HUES48 (cell line): ENCODE data around the gene PAX8.

Source experiments
- H3K27ac ChIP-seq: one replicate; pipeline ENCODE4 v1.7.0; 2013; ENCODE audit warnings: low read depth, low read length, inconsistent platforms
- H3K27me3 ChIP-seq: 2 replicates; pipeline ENCODE4 v1.6.1; 2013; ENCODE audit warnings: mild to moderate bottlenecking, low read length; ENCODE audit not compliant: control insufficient read depth, insufficient read depth
- H3K36me3 ChIP-seq: 2 replicates; pipeline ENCODE4 v1.6.1; 2013; ENCODE audit warnings: low read length; ENCODE audit not compliant: control insufficient read depth, insufficient read depth
- H3K4me1 ChIP-seq: 2 replicates; pipeline ENCODE4 v1.6.1; 2013; ENCODE audit warnings: mild to moderate bottlenecking, low read length; ENCODE audit not compliant: control insufficient read depth, insufficient read depth
- H3K4me3 ChIP-seq: 2 replicates; pipeline ENCODE4 v1.5.1; 2013; ENCODE audit warnings: mild to moderate bottlenecking, low read depth, low read length
- H3K9ac ChIP-seq: 2 replicates; pipeline ENCODE4 v1.6.1; 2013; ENCODE audit warnings: mild to moderate bottlenecking, low read depth, low read length, moderate library complexity
- H3K9me3 ChIP-seq: 2 replicates; pipeline ENCODE4 v1.6.1; 2013; ENCODE audit warnings: low read length; ENCODE audit not compliant: control insufficient read depth, insufficient read depth

PAX8 gene

GRCh38 chr2:113211226-113212105 lies 67.3 kb downstream of the PAX8 start:
- Histone ChIP-seq H3K4me1 (no peaks in the 10 kb centered on the region; the same call in 1 of the 2 replicates), H3K9me3 (no peaks in the 10 kb centered on the region), H3K9ac (no peak overlapping the region), H3K36me3 (no peaks in the 10 kb centered on the region), H3K27me3 (no peaks in the 10 kb centered on the region), H3K4me3 (no peak overlapping the region), H3K27ac (no peak overlapping the region)

GRCh38 chr2:113209646-113210171 lies 69.0 kb downstream of the PAX8 start:
- Histone ChIP-seq H3K27ac (no peak overlapping the region), H3K9ac (no peak overlapping the region), H3K4me3 (no peak overlapping the region), H3K36me3 (no peaks in the 10 kb centered on the region), H3K27me3 (no peaks in the 10 kb centered on the region), H3K9me3 (no peaks in the 10 kb centered on the region), H3K4me1 (no peaks in the 10 kb centered on the region; the same call in 1 of the 2 replicates)

- H3K27ac ChIP-seq = no peak overlapping the region
- peaks cover 2% of the 10 kb centered on the region; the same call in 1 of the 2 replicates for H3K4me1 ChIP-seq
- H3K9ac ChIP-seq = no peak overlapping the region
- H3K27me3 ChIP-seq = no peaks in the 10 kb centered on the region
- H3K9me3 ChIP-seq = no peaks in the 10 kb centered on the region
- H3K4me3 ChIP-seq = no peak overlapping the region
- no peaks in the 10 kb centered on the region for H3K36me3 ChIP-seq
These were observed 69.6 kb downstream of the PAX8 start for GRCh38 chr2:113209011-113209645.

GRCh38 chr2:113208396-113208795 lies 70.3 kb downstream of the PAX8 start:
- Histone ChIP-seq H3K36me3 (no peaks in the 10 kb centered on the region), H3K27ac (no peak overlapping the region)

GRCh38 chr2:113207021-113207420 lies 71.7 kb downstream of the PAX8 start:
- Histone ChIP-seq H3K4me3 (no peak overlapping the region), H3K27me3 (no peaks in the 10 kb centered on the region), H3K9me3 (no peaks in the 10 kb centered on the region), H3K27ac (no peak overlapping the region), H3K36me3 (no peaks in the 10 kb centered on the region), H3K4me1 (peaks cover 3% of the 10 kb centered on the region; the same call in 1 of the 2 replicates), H3K9ac (no peak overlapping the region)

More at GRCh38 chr2:113208396-113208795, 70.3 kb downstream of the PAX8 start:
- H3K4me3 ChIP-seq = no peak overlapping the region
- no peak overlapping the region for H3K9ac ChIP-seq
- no peaks in the 10 kb centered on the region for H3K27me3 ChIP-seq
- H3K4me1 ChIP-seq = peaks cover 3% of the 10 kb centered on the region; the same call in 1 of the 2 replicates
- no peaks in the 10 kb centered on the region for H3K9me3 ChIP-seq

- no peaks in the 10 kb centered on the region for H3K36me3 ChIP-seq
- H3K4me3 ChIP-seq = no peak overlapping the region
- H3K27ac ChIP-seq = no peak overlapping the region
- no peaks in the 10 kb centered on the region for H3K9me3 ChIP-seq
- H3K4me1 ChIP-seq = peaks cover 3% of the 10 kb centered on the region; the same call in 1 of the 2 replicates
- no peak overlapping the region for H3K9ac ChIP-seq
- no peaks in the 10 kb centered on the region for H3K27me3 ChIP-seq
These were observed 72.5 kb downstream of the PAX8 start for GRCh38 chr2:113206251-113206650.

- peaks cover 3% of the 10 kb centered on the region; the same call in 1 of the 2 replicates for H3K4me1 ChIP-seq
- H3K9me3 ChIP-seq = no peaks in the 10 kb centered on the region
- H3K4me3 ChIP-seq = no peak overlapping the region
- no peaks in the 10 kb centered on the region for H3K27me3 ChIP-seq
- H3K27ac ChIP-seq = no peak overlapping the region
- no peak overlapping the region for H3K9ac ChIP-seq
- H3K36me3 ChIP-seq = no peaks in the 10 kb centered on the region
These were observed 74.7 kb downstream of the PAX8 start for GRCh38 chr2:113203901-113204519.

- Histone ChIP-seq H3K4me3 (no peak overlapping the region), H3K27me3 (peaks cover 2% of the 10 kb centered on the region), H3K4me1 (peaks cover 3% of the 10 kb centered on the region; the same call in 1 of the 2 replicates), H3K27ac (no peak overlapping the region), H3K9ac (no peak overlapping the region), H3K36me3 (no peaks in the 10 kb centered on the region), H3K9me3 (no peaks in the 10 kb centered on the region)
These were observed 75.5 kb downstream of the PAX8 start for GRCh38 chr2:113203217-113203530.

GRCh38 chr2:113202305-113203216 lies 76.2 kb downstream of the PAX8 start:
- Histone ChIP-seq H3K27me3 (peaks cover 8% of the 10 kb centered on the region), H3K36me3 (no peaks in the 10 kb centered on the region), H3K27ac (no peak overlapping the region), H3K9me3 (no peaks in the 10 kb centered on the region), H3K4me3 (no peak overlapping the region), H3K4me1 (peaks cover 3% of the 10 kb centered on the region; the same call in 1 of the 2 replicates), H3K9ac (no peak overlapping the region)
